ENCODE measurements around the gene FLNC. TPM values are rescaled to one million over a fixed set of nuclear protein-coding genes. Genes with fewer than 3 reads are reported as not detected.
A peak's percentile ranks its signal among the peaks of the same experiment; 100 is the strongest.

FLNC gene
- total and polyA plus RNA-seq, 9 of the 15 experiments (the other 6 are each of a cell fraction or from before 2014, with no cell fraction given): 0.90 to 155 (median 28.8) TPM

DNA sequence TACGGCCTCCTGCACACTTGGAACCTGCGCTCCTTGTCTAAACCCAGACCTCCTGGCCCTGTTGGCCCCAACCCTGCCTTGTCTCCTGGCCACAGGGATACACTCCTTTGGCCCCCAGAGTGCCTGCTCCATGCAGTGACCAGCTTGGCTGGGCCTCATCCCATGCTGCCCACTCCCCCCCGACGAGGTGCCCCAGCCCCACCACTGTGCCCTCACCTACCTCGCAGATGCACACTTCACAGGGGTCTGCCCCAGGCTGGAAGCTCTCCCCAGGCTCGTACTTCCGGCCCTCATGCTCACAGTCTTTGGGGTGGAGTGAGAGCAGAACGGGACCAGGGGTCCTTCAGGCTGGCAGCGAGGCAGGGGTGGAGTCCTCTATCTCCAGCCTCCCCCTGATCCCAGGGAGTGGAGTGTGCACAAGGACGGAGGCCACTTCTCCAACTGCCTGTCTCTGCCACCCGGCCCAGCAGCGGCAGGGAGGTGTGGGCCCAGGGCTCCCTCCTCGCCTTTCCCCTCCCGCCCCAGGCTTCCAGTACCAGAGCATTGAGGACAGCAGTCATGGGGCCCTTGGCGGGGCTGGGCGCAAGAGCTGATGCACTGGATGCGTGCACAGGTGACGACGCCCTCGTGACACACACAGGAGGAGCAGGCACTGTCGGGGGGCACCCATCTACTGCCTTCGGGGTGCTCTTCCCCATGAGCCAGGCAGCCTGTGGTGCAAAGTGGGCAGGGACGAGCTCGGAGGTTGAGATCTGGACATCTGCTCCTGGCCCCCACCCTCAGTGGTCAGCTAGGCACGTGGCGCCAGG lies 54.6 kb downstream of the FLNC start (continued):
- TF ChIP-seq, protein P1, sequence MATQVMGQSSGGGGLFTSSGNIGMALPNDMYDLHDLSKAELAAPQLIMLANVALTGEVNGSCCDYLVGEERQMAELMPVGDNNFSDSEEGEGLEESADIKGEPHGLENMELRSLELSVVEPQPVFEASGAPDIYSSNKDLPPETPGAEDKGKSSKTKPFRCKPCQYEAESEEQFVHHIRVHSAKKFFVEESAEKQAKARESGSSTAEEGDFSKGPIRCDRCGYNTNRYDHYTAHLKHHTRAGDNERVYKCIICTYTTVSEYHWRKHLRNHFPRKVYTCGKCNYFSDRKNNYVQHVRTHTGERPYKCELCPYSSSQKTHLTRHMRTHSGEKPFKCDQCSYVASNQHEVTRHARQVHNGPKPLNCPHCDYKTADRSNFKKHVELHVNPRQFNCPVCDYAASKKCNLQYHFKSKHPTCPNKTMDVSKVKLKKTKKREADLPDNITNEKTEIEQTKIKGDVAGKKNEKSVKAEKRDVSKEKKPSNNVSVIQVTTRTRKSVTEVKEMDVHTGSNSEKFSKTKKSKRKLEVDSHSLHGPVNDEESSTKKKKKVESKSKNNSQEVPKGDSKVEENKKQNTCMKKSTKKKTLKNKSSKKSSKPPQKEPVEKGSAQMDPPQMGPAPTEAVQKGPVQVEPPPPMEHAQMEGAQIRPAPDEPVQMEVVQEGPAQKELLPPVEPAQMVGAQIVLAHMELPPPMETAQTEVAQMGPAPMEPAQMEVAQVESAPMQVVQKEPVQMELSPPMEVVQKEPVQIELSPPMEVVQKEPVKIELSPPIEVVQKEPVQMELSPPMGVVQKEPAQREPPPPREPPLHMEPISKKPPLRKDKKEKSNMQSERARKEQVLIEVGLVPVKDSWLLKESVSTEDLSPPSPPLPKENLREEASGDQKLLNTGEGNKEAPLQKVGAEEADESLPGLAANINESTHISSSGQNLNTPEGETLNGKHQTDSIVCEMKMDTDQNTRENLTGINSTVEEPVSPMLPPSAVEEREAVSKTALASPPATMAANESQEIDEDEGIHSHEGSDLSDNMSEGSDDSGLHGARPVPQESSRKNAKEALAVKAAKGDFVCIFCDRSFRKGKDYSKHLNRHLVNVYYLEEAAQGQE (IDR thresholded peaks at IDR 0.05; ENCODE audit: borderline replicate concordance): peak; percentile 17; the same call in 1 of the 2 replicates
- TF ChIP-seq, protein P1 (CRISPR knock-in tag; IDR thresholded peaks at IDR 0.05; ENCODE audit: low read depth): no peak
- TF ChIP-seq, protein P2, sequence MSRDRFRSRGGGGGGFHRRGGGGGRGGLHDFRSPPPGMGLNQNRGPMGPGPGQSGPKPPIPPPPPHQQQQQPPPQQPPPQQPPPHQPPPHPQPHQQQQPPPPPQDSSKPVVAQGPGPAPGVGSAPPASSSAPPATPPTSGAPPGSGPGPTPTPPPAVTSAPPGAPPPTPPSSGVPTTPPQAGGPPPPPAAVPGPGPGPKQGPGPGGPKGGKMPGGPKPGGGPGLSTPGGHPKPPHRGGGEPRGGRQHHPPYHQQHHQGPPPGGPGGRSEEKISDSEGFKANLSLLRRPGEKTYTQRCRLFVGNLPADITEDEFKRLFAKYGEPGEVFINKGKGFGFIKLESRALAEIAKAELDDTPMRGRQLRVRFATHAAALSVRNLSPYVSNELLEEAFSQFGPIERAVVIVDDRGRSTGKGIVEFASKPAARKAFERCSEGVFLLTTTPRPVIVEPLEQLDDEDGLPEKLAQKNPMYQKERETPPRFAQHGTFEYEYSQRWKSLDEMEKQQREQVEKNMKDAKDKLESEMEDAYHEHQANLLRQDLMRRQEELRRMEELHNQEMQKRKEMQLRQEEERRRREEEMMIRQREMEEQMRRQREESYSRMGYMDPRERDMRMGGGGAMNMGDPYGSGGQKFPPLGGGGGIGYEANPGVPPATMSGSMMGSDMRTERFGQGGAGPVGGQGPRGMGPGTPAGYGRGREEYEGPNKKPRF (IDR thresholded peaks at IDR 0.05; ENCODE audit: low read depth, low read length): no peak
- TF ChIP-seq ZNF707 (CRISPR knock-in tag; conservative IDR thresholded peaks at IDR 0.05) (no peak), DACH1 (IDR thresholded peaks at IDR 0.05; ENCODE audit: partially characterized antibody) (no peak), ZNF12 (CRISPR knock-in tag; IDR thresholded peaks at IDR 0.05) (no peak), PCBP2 (IDR thresholded peaks at IDR 0.05; ENCODE audit: low read depth, low read length, poor library complexity, severe bottlenecking) (no peak), MYNN (IDR thresholded peaks at IDR 0.05) (no peak), MYNN (CRISPR knock-in tag; IDR thresholded peaks at IDR 0.05) (no peak), ZNF174 (CRISPR knock-in tag; IDR thresholded peaks at IDR 0.05) (no peak), U2AF1 (optimal IDR thresholded peaks at IDR 0.05; ENCODE audit: low read depth, low read length) (no peak), EGR1 (conservative IDR thresholded peaks at IDR 0.05) (no peak)
- TF ChIP-seq, protein P3, sequence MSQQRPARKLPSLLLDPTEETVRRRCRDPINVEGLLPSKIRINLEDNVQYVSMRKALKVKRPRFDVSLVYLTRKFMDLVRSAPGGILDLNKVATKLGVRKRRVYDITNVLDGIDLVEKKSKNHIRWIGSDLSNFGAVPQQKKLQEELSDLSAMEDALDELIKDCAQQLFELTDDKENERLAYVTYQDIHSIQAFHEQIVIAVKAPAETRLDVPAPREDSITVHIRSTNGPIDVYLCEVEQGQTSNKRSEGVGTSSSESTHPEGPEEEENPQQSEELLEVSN (IDR thresholded peaks at IDR 0.05; ENCODE audit: borderline replicate concordance in 1 of 2, extremely low read depth in 1 of 2, insufficient read depth in 1 of 2, insufficient read length in 1 of 2, low read depth in 1 of 2, low read length in 1 of 2, poor library complexity in 1 of 2, severe bottlenecking in 1 of 2): peak in 1 of 2 experiments; percentile 81
- TF ChIP-seq, protein P4, sequence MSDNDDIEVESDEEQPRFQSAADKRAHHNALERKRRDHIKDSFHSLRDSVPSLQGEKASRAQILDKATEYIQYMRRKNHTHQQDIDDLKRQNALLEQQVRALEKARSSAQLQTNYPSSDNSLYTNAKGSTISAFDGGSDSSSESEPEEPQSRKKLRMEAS (CRISPR knock-in tag; IDR thresholded peaks at IDR 0.05): peak; percentile 65; the same call in 1 of the 2 replicates
